Measurements from ENCODE around the gene GLRA3.
"Not testable (repeated sequence)": the region's sequence is repeated elsewhere in the genome, so short reads cannot be mapped to it uniquely, and the experiment has no call there.

GLRA3 gene

GRCh38 chr4:174828845-174829701 is at the start of gene GLRA3:
Gene GLRA3 (minus strand): TSS chr4:174829247. CDS start chr4:174828811, 436 bp downstream.
- DNase-seq (ENCODE audit: low read depth), result no peak

DNA sequence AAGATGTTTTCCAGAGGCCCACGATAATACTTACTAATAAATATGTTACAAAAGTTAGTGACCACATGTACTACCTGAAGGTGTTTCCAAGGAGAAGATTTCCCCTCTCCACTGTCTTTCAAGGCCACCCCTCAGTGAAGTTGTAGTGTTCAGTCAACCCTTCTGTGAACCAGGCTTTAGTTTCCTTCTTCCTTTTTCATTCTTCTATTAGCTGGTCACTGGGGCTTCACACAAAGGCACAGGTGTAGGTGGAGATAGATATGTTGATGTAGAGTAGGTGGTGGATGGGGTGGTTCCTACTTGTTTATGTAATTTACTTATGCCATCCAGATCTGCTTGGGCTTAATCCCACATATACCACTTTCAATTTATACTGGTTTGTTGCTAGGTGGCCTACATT is 45.9 kb upstream of the GLRA3 start:
- no peak for DNase-seq (ENCODE audit: low read depth)

GRCh38 chr4:174873931-174874330 is 44.9 kb upstream of the GLRA3 start:
- DNase-seq (ENCODE audit: low read depth), result no peak

DNA sequence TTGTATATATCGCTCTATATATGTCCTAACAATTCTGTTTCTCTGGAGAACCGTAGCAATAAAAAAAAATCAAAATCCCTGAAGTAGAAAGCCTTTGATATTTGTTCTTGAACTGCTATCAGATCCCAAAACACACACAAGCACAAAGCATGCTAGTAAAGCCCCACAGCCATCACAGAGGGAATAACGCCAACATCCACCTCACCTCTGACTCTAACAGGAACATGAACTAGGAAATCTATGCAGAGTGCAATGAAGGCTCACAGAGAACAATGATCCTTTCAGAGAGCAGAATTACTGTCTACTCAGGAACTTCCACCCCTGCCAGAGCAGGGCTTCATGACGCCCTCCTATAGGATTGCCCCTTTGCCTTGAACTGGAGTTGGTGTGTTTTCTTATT is 44.1 kb upstream of the GLRA3 start:
- not testable (repeated sequence) for DNase-seq (ENCODE audit: low read depth)

DNA sequence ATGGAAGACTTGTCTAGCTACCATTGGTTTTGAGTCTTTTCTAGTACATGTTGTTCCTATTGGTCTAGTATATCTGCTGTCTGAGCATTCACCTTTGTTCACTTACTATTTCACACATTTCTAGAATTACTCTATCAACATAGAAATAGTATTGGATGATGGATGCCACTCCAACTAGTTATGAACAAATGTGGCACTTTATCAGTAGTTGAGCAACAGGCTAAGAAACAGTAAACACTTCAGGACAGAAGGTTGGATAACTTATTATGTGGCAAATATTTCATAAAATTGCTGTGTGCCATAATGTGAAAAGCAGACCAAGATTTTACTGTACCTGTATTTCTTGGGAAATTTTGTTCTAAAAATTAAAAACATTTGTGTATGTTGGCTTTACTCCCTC is 42.4 kb upstream of the GLRA3 start:
- DNase-seq (ENCODE audit: low read depth), result no peak

GRCh38 chr4:174870311-174870710 is 41.3 kb upstream of the GLRA3 start:
- no peak for DNase-seq (ENCODE audit: low read depth)

DNA sequence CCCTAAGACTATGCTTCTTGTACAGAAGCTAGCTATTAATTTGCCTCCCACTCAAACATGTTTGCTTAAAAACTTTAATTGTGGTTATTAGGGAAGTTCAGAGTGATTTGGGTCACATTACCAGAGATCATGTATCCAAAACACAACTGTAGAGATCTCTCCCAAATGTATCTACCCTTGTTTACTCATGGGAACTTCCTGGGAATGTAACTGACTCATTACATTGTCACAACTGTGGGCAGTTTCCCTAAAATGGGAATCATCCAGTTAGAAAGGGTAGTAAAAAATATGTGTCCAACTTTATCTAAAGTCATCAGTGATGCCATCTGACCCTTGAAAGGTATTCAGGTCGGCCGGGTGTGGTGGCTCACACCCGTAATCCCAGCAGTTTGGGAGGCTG is 40.3 kb upstream of the GLRA3 start:
- no peak for DNase-seq (ENCODE audit: low read depth)

- no peak for DNase-seq (ENCODE audit: low read depth)
These were observed 38.9 kb upstream of the GLRA3 start for GRCh38 chr4:174867903-174868302.

- no peak for DNase-seq (ENCODE audit: low read depth)
These were observed 36.5 kb upstream of the GLRA3 start for GRCh38 chr4:174865418-174865985.

- no peak for DNase-seq (ENCODE audit: low read depth)
These were observed 35.0 kb upstream of the GLRA3 start for GRCh38 chr4:174864031-174864430.

DNA sequence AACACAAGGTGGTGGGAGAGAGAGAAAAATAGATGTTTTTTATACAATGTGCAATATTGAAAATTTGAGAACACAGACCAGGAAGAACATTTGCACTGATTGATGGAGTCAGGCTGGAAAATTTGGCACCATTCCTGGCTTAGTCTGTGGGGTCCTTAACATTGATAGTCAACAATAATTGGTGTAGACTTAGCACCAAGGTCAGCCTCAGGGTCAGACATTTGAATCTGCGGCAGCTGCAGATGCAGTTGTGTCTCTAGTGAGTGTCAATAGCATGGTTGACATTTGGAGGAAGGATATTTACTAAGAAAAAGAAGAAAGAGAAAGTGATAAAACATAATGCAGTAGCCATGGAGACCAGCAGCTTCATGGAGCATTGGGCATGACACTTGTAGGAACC is 31.5 kb upstream of the GLRA3 start:
- no peak for DNase-seq (ENCODE audit: low read depth)

- no peak for DNase-seq (ENCODE audit: low read depth)
These were observed 30.9 kb upstream of the GLRA3 start for GRCh38 chr4:174859904-174860303.

GRCh38 chr4:174856926-174857800 is 28.1 kb upstream of the GLRA3 start:
- no peak for DNase-seq (ENCODE audit: low read depth)

DNA sequence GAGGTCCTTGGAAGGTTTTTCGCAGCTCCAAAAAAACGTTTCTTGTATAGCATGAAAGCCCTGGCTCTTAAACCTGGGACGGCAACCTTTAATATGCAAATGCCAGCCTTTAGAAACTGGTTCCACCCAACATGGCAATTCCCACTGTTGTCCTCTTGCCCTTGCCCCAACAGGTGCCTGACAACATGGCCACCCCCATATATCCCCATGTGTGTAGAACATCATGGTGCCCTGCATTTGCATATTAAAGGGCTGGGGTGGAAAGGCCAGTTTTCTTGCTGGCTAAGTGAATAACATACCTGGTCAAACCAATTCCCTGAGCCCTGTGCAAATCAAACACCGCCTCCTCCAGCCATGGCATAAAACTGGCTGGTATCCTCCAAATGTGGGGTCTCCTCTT is 26.0 kb upstream of the GLRA3 start:
- no peak for DNase-seq (ENCODE audit: low read depth)

- DNase-seq (ENCODE audit: low read depth), result no peak
These were observed 24.6 kb upstream of the GLRA3 start for GRCh38 chr4:174853629-174854028.

GRCh38 chr4:174848596-174848995 is 19.5 kb upstream of the GLRA3 start:
- DNase-seq (ENCODE audit: low read depth), result no peak

DNA sequence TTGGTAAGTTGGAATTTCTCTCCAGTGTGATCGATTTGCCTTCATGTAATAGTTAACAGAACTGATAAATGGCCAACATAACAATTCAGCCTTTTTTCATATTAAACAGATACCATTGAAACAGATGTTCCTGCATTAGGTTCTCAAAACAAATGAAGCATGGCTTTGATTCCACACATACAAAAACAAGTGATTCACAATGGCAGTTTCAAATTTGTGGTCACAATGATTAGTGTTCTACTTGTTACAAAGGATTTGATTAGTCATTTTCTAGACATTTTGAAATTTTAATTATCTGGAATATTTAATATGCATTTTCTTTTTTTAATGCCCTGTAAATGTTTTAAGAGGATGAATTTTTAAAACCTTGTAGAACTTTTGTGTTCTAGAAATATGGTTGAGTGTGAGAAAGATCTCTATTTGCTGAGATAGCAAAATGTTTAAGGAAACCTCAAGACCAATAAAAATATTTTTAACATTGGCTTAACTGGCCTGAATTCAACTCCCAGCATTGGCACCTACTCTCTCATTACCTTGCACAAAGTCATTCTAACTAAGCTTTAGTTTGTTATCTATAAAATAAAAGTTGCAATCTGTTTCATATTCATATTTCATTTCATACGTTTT is 18.9 kb upstream of the GLRA3 start:
- DNase-seq (ENCODE audit: low read depth), result no peak

GRCh38 chr4:174835536-174835935 is 6.5 kb upstream of the GLRA3 start:
- DNase-seq (ENCODE audit: low read depth), result no peak

- no peak for DNase-seq (ENCODE audit: low read depth)
These were observed 5.4 kb upstream of the GLRA3 start for GRCh38 chr4:174834477-174834876.

DNA sequence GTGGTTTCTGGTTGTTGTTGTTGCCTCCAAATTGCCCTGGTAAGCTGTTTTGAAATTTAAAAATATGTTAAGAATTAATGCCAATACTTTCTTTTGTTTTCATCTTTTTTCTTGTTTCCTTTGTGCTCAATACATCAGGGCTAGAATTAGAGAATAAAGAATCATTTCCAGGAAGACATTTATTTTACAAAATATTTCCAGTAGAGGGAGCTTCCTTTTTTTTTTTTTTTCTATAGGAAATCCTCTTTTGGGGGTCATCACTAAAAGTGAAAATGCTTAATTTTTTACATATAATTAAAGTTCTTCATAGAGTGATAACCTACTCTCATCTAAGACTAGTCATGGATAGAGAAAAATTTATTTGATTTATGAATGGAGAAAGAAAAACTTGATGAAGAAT is 2.4 kb downstream of the GLRA3 start:
- no peak for DNase-seq (ENCODE audit: low read depth)

GRCh38 chr4:174815282-174815681 is 13.8 kb downstream of the GLRA3 start:
- no peak for DNase-seq (ENCODE audit: low read depth)

- DNase-seq (ENCODE audit: low read depth), result no peak
These were observed 15.8 kb downstream of the GLRA3 start for GRCh38 chr4:174813292-174813691.

Measured in stimulated activated CD8-positive, alpha-beta memory T cell treated with anti-CD3 and anti-CD28 coated beads, Interleukin-12 subunit alpha, Interleukin-12 subunit beta, amount 100 ng/mL, for 1 hour (primary cell).